NB4 (cell line): ENCODE results near the gene ST6GALNAC2.

Experiments
- CTCF ChIP-seq: IDR thresholded peaks from one replicate; pipeline ENCODE4 v1.5.1; 2012; ENCODE audit warnings: low read depth, low read length
- MAX ChIP-seq: IDR thresholded peaks from 2 replicates; pipeline ENCODE4 v1.6.1; 2011; ENCODE audit warnings: low read depth, low read length
- MYC ChIP-seq: IDR thresholded peaks from 2 replicates; pipeline ENCODE4 v1.6.1; 2011; ENCODE audit warnings: low read depth, low read length
- POLR2A ChIP-seq: IDR thresholded peaks from 2 replicates; pipeline ENCODE4 v1.6.1; 2011; ENCODE audit warnings: mild to moderate bottlenecking; ENCODE audit not compliant: insufficient read length; ENCODE audit errors: extremely low read depth

- TF ChIP-seq CTCF (no peak), POLR2A (no peak), MAX (no peak), MYC (no peak)
Measured at GRCh38 chr17:76581515-76581914, 4.1 kb downstream of the ST6GALNAC2 start.
